ENCODE results near the gene GZF1. TPM values are rescaled to one million over a fixed set of nuclear protein-coding genes. Genes with fewer than 3 reads are reported as not detected.
A peak's percentile ranks its signal among the peaks of the same experiment; 100 is the strongest.

The GZF1 gene
- polyA plus RNA-seq, 3 donors = 5.5 to 215 (median 7.0) TPM

DNA sequence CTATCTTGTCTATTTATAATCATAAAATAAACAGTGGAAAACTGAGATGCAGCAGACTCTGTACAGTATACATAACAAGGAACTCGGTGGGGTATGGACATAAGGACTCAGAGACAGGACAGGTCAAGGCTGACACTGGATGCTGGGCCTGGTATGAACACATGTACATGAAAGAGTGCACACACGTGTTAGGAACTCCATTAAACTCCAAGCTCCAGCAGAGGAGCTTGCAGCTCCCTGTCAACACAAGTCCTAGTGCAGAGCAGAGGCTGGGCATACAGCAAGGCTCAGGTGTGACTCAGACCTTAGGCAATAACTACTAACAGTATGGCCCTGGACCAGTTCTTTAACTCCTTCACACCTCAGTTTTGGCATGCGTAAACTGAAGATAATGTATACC lies 42.2 kb downstream of the GZF1 start:
- DNase-seq = no peak
- Histone ChIP-seq H4K20me1 (ENCODE audit: insufficient read depth, low read length) (peaks cover 55% of the 10 kb centered on the region), H3K4me3 (replicated peaks in 1 of 3; ENCODE audit: low read depth in 2 of 3, low read length in 3 of 3) (no peak overlapping the region), H3K27me3 (ENCODE audit: control insufficient read depth in 2 of 2, insufficient read depth in 2 of 2, low read length in 2 of 2) (no peaks in the 10 kb centered on the region), H3K36me3 (replicated peaks in 1 of 2; ENCODE audit: control insufficient read depth in 1 of 2, insufficient read depth in 2 of 2, low read length in 2 of 2) (peaks cover 10 to 33% of the 10 kb centered on the region in 2 donors), H3K9ac (ENCODE audit: insufficient read depth, low read length, poor library complexity, severe bottlenecking) (no peak overlapping the region), H3K79me2 (ENCODE audit: insufficient read depth, low read length) (peaks cover 53% of the 10 kb centered on the region), H3K9me3 (replicated peaks in 1 of 2; ENCODE audit: control insufficient read depth in 1 of 2, insufficient read depth in 1 of 2, low read length in 2 of 2) (no peaks in the 10 kb centered on the region), H3K4me2 (replicated peaks; ENCODE audit: extremely low read depth, low read length, poor library complexity, severe bottlenecking) (no peak overlapping the region), H3K27ac (ENCODE audit: low read depth in 1 of 2, low read length in 2 of 2) (no peak overlapping the region), H2AFZ (ENCODE audit: insufficient read depth, low read depth, low read length, poor library complexity, severe bottlenecking) (no peak overlapping the region), H3K4me1 (ENCODE audit: control insufficient read depth in 1 of 2, insufficient read depth in 2 of 2, low read length in 2 of 2) (no peaks in the 10 kb centered on the region)
- Mint-ChIP-seq H3K27me3 (ENCODE audit: low read depth in 3 of 3) (peaks cover 0 to 3% (median 1%) of the 10 kb centered on the region in 3 donors), H3K9me3 (no peaks in the 10 kb centered on the region), H3K4me1 (peaks cover 10% of the 10 kb centered on the region), H3K27ac (peak overlapping the region in 1 of 7 donors; percentile 50), H3K4me3 (no peak overlapping the region), H3K36me3 (peaks cover 28 to 38% of the 10 kb centered on the region in 2 donors)
- 85% methylated on average over 2 of the region's 3 CpGs for WGBS (ENCODE audit: insufficient coverage)
- intact Hi-C loops (cut with micrococcal nuclease) = loop anchor here in 1 of 2 donors (10.0 kb wide), 1 partner anchor 59 kb away; no protein-coding TSS in a partner anchor
- TF ChIP-seq, protein P1, sequence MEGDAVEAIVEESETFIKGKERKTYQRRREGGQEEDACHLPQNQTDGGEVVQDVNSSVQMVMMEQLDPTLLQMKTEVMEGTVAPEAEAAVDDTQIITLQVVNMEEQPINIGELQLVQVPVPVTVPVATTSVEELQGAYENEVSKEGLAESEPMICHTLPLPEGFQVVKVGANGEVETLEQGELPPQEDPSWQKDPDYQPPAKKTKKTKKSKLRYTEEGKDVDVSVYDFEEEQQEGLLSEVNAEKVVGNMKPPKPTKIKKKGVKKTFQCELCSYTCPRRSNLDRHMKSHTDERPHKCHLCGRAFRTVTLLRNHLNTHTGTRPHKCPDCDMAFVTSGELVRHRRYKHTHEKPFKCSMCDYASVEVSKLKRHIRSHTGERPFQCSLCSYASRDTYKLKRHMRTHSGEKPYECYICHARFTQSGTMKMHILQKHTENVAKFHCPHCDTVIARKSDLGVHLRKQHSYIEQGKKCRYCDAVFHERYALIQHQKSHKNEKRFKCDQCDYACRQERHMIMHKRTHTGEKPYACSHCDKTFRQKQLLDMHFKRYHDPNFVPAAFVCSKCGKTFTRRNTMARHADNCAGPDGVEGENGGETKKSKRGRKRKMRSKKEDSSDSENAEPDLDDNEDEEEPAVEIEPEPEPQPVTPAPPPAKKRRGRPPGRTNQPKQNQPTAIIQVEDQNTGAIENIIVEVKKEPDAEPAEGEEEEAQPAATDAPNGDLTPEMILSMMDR (IDR thresholded peaks at IDR 0.05) = no peak

DNA sequence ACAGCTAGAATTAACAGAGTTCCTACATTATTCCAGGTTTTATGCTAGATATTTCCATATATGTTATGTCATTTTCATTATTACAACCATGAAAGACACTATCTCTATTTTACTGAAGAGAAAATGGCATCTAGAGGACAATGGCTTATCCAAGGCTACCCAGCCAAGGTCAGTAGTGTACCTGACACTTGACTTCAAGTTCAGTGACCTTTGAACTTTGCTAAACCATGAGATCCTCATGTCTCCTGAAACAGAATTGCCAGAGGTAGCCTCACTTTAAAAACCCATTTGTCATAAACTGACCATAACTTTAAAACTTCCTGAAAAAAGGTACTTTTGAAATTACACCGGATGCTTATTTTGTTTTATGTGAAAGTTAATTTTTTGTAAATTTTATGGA lies 44.9 kb downstream of the GZF1 start:
- H3K9me3 Mint-ChIP-seq = no peaks in the 10 kb centered on the region
- Histone ChIP-seq H2AFZ (ENCODE audit: insufficient read depth, low read depth, low read length, poor library complexity, severe bottlenecking) (no peak overlapping the region), H3K27ac (ENCODE audit: low read depth in 1 of 2, low read length in 2 of 2) (no peak overlapping the region), H3K27me3 (ENCODE audit: control insufficient read depth in 2 of 2, insufficient read depth in 2 of 2, low read length in 2 of 2) (no peaks in the 10 kb centered on the region), H3K36me3 (replicated peaks in 1 of 2; ENCODE audit: control insufficient read depth in 1 of 2, insufficient read depth in 2 of 2, low read length in 2 of 2) (peaks cover 6 to 15% of the 10 kb centered on the region in 2 donors), H3K4me1 (ENCODE audit: control insufficient read depth in 1 of 2, insufficient read depth in 2 of 2, low read length in 2 of 2) (no peaks in the 10 kb centered on the region), H3K4me3 (replicated peaks in 1 of 3; ENCODE audit: low read depth in 2 of 3, low read length in 3 of 3) (no peak overlapping the region), H3K79me2 (ENCODE audit: insufficient read depth, low read length) (peaks cover 79% of the 10 kb centered on the region), H3K9ac (ENCODE audit: insufficient read depth, low read length, poor library complexity, severe bottlenecking) (no peak overlapping the region), H3K4me2 (replicated peaks; ENCODE audit: extremely low read depth, low read length, poor library complexity, severe bottlenecking) (no peak overlapping the region), H4K20me1 (ENCODE audit: insufficient read depth, low read length) (peaks cover 78% of the 10 kb centered on the region), H3K9me3 (replicated peaks in 1 of 2; ENCODE audit: control insufficient read depth in 1 of 2, insufficient read depth in 1 of 2, low read length in 2 of 2) (no peaks in the 10 kb centered on the region)
- TF ChIP-seq, protein P1 (IDR thresholded peaks at IDR 0.05) = no peak
- H3K36me3 Mint-ChIP-seq = peaks cover 14 to 22% of the 10 kb centered on the region in 2 donors
- no peak for DNase-seq
- H3K4me3 Mint-ChIP-seq = no peak overlapping the region
- H3K27ac Mint-ChIP-seq = no peak overlapping the region
- WGBS (ENCODE audit: insufficient coverage) = no CpG with 5 or more reads among the region's 1 CpG
- intact Hi-C loops (cut with micrococcal nuclease) = loop anchor here in 1 of 2 donors (10.0 kb wide), 1 partner anchor 62 kb away; no protein-coding TSS in a partner anchor
- peaks cover 0 to 1% (median 0%) of the 10 kb centered on the region in 3 donors for H3K27me3 Mint-ChIP-seq (ENCODE audit: low read depth in 3 of 3)
- peaks cover 13% of the 10 kb centered on the region for H3K4me1 Mint-ChIP-seq
